H9 (cell line): ENCODE data around the gene PARP1. TPM values are rescaled to one million over a fixed set of nuclear protein-coding genes. Genes with fewer than 3 reads are reported as not detected.
A peak's percentile ranks its signal among the peaks of the same experiment; 100 is the strongest.

Experiments used
- DNase-seq: peaks from one replicate; pipeline ENCODE4 v3.0.0-alpha.2; 2017
- H2AFZ ChIP-seq: one replicate; pipeline ENCODE4 v1.6.1; 2013; ENCODE audit warnings: mild to moderate bottlenecking, low read length, control low read depth, moderate library complexity
- H2AK5ac ChIP-seq: 2 replicates; pipeline ENCODE4 v1.6.1; 2013; ENCODE audit warnings: low read length, control low read depth, mixed read lengths; ENCODE audit not compliant: insufficient read length
- H2BK120ac ChIP-seq: one replicate; pipeline ENCODE4 v1.6.1; 2013; ENCODE audit warnings: low read depth, mild to moderate bottlenecking, low read length, control low read depth, inconsistent platforms; ENCODE audit not compliant: poor library complexity, severe bottlenecking
- H2BK12ac ChIP-seq: 2 replicates; pipeline ENCODE4 v1.6.1; 2013; ENCODE audit warnings: low read length, control low read depth, mixed read lengths, low read depth; ENCODE audit not compliant: insufficient read length
- H2BK15ac ChIP-seq: 2 replicates; pipeline ENCODE4 v1.6.1; 2013; ENCODE audit warnings: low read depth, low read length, control low read depth
- H2BK20ac ChIP-seq: one replicate; pipeline ENCODE4 v1.6.1; 2013; ENCODE audit warnings: low read depth, mild to moderate bottlenecking, low read length, control low read depth, inconsistent platforms; ENCODE audit not compliant: poor library complexity, severe bottlenecking
- H2BK5ac ChIP-seq: 2 replicates; pipeline ENCODE4 v1.6.1; 2013; ENCODE audit warnings: low read length, control low read depth, mixed read lengths; ENCODE audit not compliant: insufficient read length
- H3K14ac ChIP-seq: 2 replicates; pipeline ENCODE4 v1.6.1; 2013; ENCODE audit warnings: low read length, control low read depth; ENCODE audit not compliant: insufficient read depth
- H3K18ac ChIP-seq: 2 replicates; pipeline ENCODE4 v1.6.1; 2013; ENCODE audit warnings: low read depth, mild to moderate bottlenecking, mixed read lengths, low read length, control low read depth; ENCODE audit not compliant: insufficient read length
- H3K23ac ChIP-seq: 2 replicates; pipeline ENCODE4 v1.6.1; 2013; ENCODE audit warnings: low read length, control low read depth, mixed read lengths, low read depth; ENCODE audit not compliant: insufficient read length
- H3K23me2 ChIP-seq: 2 replicates; pipeline ENCODE4 v1.6.1; 2013; ENCODE audit warnings: low read depth, mild to moderate bottlenecking, mixed read lengths, low read length, control low read depth; ENCODE audit not compliant: insufficient read length, poor library complexity, severe bottlenecking
- H3K27ac ChIP-seq: 2 replicates; pipeline ENCODE4 v1.5.1; 2013; ENCODE audit warnings: low read length, control low read depth, mixed read lengths, low read depth; ENCODE audit not compliant: insufficient read length
- H3K27me3 ChIP-seq: 2 replicates; pipeline ENCODE4 v1.6.1; 2013; ENCODE audit warnings: low read length, control low read depth, inconsistent platforms; ENCODE audit not compliant: insufficient read depth
- H3K4ac ChIP-seq: 2 replicates; pipeline ENCODE4 v1.6.1; 2013; ENCODE audit warnings: low read depth, mild to moderate bottlenecking, control low read depth, inconsistent platforms, low read length, moderate library complexity
- H3K4me1 ChIP-seq: 2 replicates; pipeline ENCODE4 v1.6.1; 2013; ENCODE audit warnings: low read length, control low read depth, inconsistent platforms; ENCODE audit not compliant: insufficient read depth
- H3K4me2 ChIP-seq: 2 replicates; pipeline ENCODE4 v1.6.1; 2013; ENCODE audit warnings: low read length, control low read depth, mixed read lengths; ENCODE audit not compliant: insufficient read length, insufficient read depth
- H3K56ac ChIP-seq: 2 replicates; pipeline ENCODE4 v1.6.1; 2013; ENCODE audit warnings: low read depth, mild to moderate bottlenecking, mixed read lengths, low read length, control low read depth; ENCODE audit not compliant: insufficient read length
- H3K79me1 ChIP-seq: 2 replicates; pipeline ENCODE4 v1.6.1; 2013; ENCODE audit warnings: low read depth, mild to moderate bottlenecking, moderate library complexity, low read length, control low read depth, inconsistent platforms; ENCODE audit not compliant: insufficient read depth, poor library complexity, severe bottlenecking
- H3K79me2 ChIP-seq: 2 replicates; pipeline ENCODE4 v1.6.1; 2013; ENCODE audit warnings: low read length, control low read depth, inconsistent platforms; ENCODE audit not compliant: insufficient read depth
- H3K9ac ChIP-seq: 2 replicates; pipeline ENCODE4 v1.6.1; 2013; ENCODE audit warnings: low read length, control low read depth, mixed read lengths; ENCODE audit not compliant: insufficient read length; ENCODE audit errors: extremely low read depth
- H3K9me3 ChIP-seq: one replicate; pipeline ENCODE4 v1.6.1; 2013; ENCODE audit warnings: low read depth, low read length, inconsistent platforms; ENCODE audit not compliant: control insufficient read depth
- H3T11ph ChIP-seq: one replicate; pipeline ENCODE4 v1.6.1; 2013; ENCODE audit warnings: mild to moderate bottlenecking, low read length, control low read depth, inconsistent platforms
- H4K20me1 ChIP-seq: one replicate; pipeline ENCODE4 v1.6.1; 2013; ENCODE audit not compliant: control insufficient read depth, insufficient read length, insufficient read depth
- H4K5ac ChIP-seq: 2 replicates; pipeline ENCODE4 v1.6.1; 2013; ENCODE audit warnings: low read depth, mild to moderate bottlenecking, mixed read lengths, low read length, control low read depth; ENCODE audit not compliant: insufficient read length
- H4K8ac ChIP-seq: replicated peaks from 2 replicates; pipeline ENCODE4 v1.6.1; 2013; ENCODE audit warnings: low read length, control low read depth, mixed read lengths, low read depth; ENCODE audit not compliant: insufficient read length
- H4K91ac ChIP-seq: 2 replicates; pipeline ENCODE4 v1.6.1; 2013; ENCODE audit warnings: low read depth, mild to moderate bottlenecking, moderate library complexity, mixed read lengths, low read length, control low read depth; ENCODE audit not compliant: insufficient read length
- H3K27ac Mint-ChIP-seq, 3 experiments: 2 replicates in 2 of 3; 3 replicates in 1 of 3; pipeline ENCODE4 v1.8.0; 2020 to 2021; ENCODE audit warnings: mixed read lengths in 3 of 3, mild to moderate bottlenecking in 1 of 3, moderate library complexity in 1 of 3
- H3K27me3 Mint-ChIP-seq: 2 replicates; pipeline ENCODE4 v1.8.0; 2021; ENCODE audit warnings: low read depth, mild to moderate bottlenecking, moderate library complexity, mixed read lengths
- H3K36me3 Mint-ChIP-seq, 3 experiments: 2 replicates in 2 of 3; 3 replicates in 1 of 3; pipeline ENCODE4 v1.8.0; 2020 to 2021; ENCODE audit warnings: low read depth in 3 of 3, mixed read lengths in 3 of 3; ENCODE audit not compliant: insufficient read depth in 1 of 3
- H3K4me1 Mint-ChIP-seq, 2 experiments: 2 replicates each; pipeline ENCODE4 v1.8.0; 2020; ENCODE audit warnings: mixed read lengths in 2 of 2
- H3K4me3 Mint-ChIP-seq, 2 experiments: 2 replicates in 1 of 2; 3 replicates in 1 of 2; pipeline ENCODE4 v1.8.0; 2020 to 2021; ENCODE audit warnings: mild to moderate bottlenecking in 2 of 2, mixed read lengths in 2 of 2, moderate library complexity in 1 of 2
- H3K9me3 Mint-ChIP-seq, 2 experiments: 2 replicates in 1 of 2; 3 replicates in 1 of 2; pipeline ENCODE4 v1.8.0; 2020; ENCODE audit warnings: mild to moderate bottlenecking in 2 of 2, mixed read lengths in 2 of 2, moderate library complexity in 1 of 2
- WGBS: extraction: QIAGEN DNeasy Blood & Tissue Kit; methylation state at CpG from one replicate; pipeline ENCODE4 v1.1.7; 2013; ENCODE audit warnings: missing lambda C conversion rate, low lambda C conversion rate, mixed read lengths; ENCODE audit not compliant: insufficient read length; ENCODE audit errors: extremely low coverage; 5-methylcytosine and 5-hydroxymethylcytosine counted together
- long read RNA-seq: library from polyadenylated mRNA; unstranded; transcript quantifications from one replicate; pipeline ENCODE4 v2.0.0, GENCODE V29; 2020
- total RNA-seq: library from RNA; stranded (reverse); gene quantifications from 2 replicates; pipeline ENCODE4 v1.2.1, GENCODE V29; 2021
- TF ChIP-seq, protein P1 (sequence below): fragments of 200-600 bp; sonication (generic); conservative IDR thresholded peaks from 3 replicates; pipeline ENCODE4 v1.8.0; 2021; ENCODE audit warnings: antibody characterized with exemption, mild to moderate bottlenecking

The PARP1 gene
- 331 and 337 TPM in 2 replicates for total RNA-seq
- long read RNA-seq, transcript PARP1-203 (23 exons, 3,958 nt) = major isoform, 827 of 1,185 reads
- long read RNA-seq, partial matches to known transcripts = 323 of 1,185 reads
- long read RNA-seq, other reads (novel, unspliced or antisense) = 35 of 1,185 reads

GRCh38 chr1:226407497-226408284, at the start of gene PARP1:
Gene PARP1 (minus strand): TSS chr1:226408093. CDS start chr1:226407929, 164 bp downstream.
- Histone ChIP-seq H2BK120ac (no peak within 1 kb of the TSS), H3K27me3 (no peaks in the 10 kb centered on the region), H3K4me1 (peaks cover 17% of the 10 kb centered on the region), H3K18ac (peak within 1 kb of the TSS; percentile 50), H3K23me2 (peaks cover 14% of the 10 kb centered on the region), H3K79me1 (peaks cover 3% of the 10 kb centered on the region), H3K79me2 (peaks cover 33% of the 10 kb centered on the region; the same call in 1 of the 2 replicates), H2AK5ac (no peak within 1 kb of the TSS), H3K4ac (no peak within 1 kb of the TSS), H3K4me2 (peak within 1 kb of the TSS; percentile 100), H3T11ph (no peak within 1 kb of the TSS), H2BK20ac (no peak within 1 kb of the TSS), H2BK15ac (no peak within 1 kb of the TSS), H2AFZ (no peak within 1 kb of the TSS), H3K27ac (no peak within 1 kb of the TSS), H2BK5ac (no peak within 1 kb of the TSS), H4K5ac (no peak within 1 kb of the TSS), H3K23ac (no peak within 1 kb of the TSS), H3K14ac (peak within 1 kb of the TSS; percentile 70; the same call in 1 of the 2 replicates), H3K9me3 (no peaks in the 10 kb centered on the region), H3K56ac (no peak within 1 kb of the TSS), H4K91ac (no peak within 1 kb of the TSS), H2BK12ac (no peak within 1 kb of the TSS), H4K8ac (no peak within 1 kb of the TSS), H4K20me1 (no peaks in the 10 kb centered on the region), H3K9ac (peak within 1 kb of the TSS; percentile 83)
- Mint-ChIP-seq H3K9me3 (no peaks in the 10 kb centered on the region; a peak in 1 of 5 replicates), H3K27me3 (no peaks in the 10 kb centered on the region; the same call in none of the 2 replicates), H3K36me3 (peaks cover under 1 to 2% (median 1%) of the 10 kb centered on the region in 3 experiments; a peak in 5 of 7 replicates), H3K4me1 (peaks cover 39 to 43% of the 10 kb centered on the region in 2 experiments), H3K27ac (peak within 1 kb of the TSS; percentile 90 to 98 (median 95)), H3K4me3 (peak within 1 kb of the TSS; percentile 96 to 98)
- peak; percentile 92 for DNase-seq
- TF ChIP-seq, protein P1, sequence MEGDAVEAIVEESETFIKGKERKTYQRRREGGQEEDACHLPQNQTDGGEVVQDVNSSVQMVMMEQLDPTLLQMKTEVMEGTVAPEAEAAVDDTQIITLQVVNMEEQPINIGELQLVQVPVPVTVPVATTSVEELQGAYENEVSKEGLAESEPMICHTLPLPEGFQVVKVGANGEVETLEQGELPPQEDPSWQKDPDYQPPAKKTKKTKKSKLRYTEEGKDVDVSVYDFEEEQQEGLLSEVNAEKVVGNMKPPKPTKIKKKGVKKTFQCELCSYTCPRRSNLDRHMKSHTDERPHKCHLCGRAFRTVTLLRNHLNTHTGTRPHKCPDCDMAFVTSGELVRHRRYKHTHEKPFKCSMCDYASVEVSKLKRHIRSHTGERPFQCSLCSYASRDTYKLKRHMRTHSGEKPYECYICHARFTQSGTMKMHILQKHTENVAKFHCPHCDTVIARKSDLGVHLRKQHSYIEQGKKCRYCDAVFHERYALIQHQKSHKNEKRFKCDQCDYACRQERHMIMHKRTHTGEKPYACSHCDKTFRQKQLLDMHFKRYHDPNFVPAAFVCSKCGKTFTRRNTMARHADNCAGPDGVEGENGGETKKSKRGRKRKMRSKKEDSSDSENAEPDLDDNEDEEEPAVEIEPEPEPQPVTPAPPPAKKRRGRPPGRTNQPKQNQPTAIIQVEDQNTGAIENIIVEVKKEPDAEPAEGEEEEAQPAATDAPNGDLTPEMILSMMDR = peak; percentile 82
- WGBS = no CpG with 5 or more reads among the region's 90 CpGs
